Glutamatergic neuron (in vitro differentiated cells): Measurements from ENCODE around the gene ATF6. TPM values are rescaled to one million over a fixed set of nuclear protein-coding genes. Genes with fewer than 3 reads are reported as not detected.
"Not testable (repeated sequence)": the region's sequence is repeated elsewhere in the genome, so short reads cannot be mapped to it uniquely, and the experiment has no call there.

Experiments
- DNase-seq: peaks from one replicate; pipeline ENCODE4 v3.0.0; 2022
- H3K27ac Mint-ChIP-seq: one replicate; pipeline ENCODE4 v1.8.0; 2020; ENCODE audit warnings: mild to moderate bottlenecking, mixed read lengths, inconsistent platforms; ENCODE audit not compliant: unreplicated experiment
- H3K27me3 Mint-ChIP-seq: one replicate; pipeline ENCODE4 v1.8.0; 2020; ENCODE audit warnings: mild to moderate bottlenecking, moderate library complexity, mixed read lengths, inconsistent platforms; ENCODE audit not compliant: unreplicated experiment
- H3K36me3 Mint-ChIP-seq: one replicate; pipeline ENCODE4 v1.8.0; 2020; ENCODE audit warnings: mild to moderate bottlenecking, mixed read lengths, inconsistent platforms; ENCODE audit not compliant: unreplicated experiment
- H3K4me1 Mint-ChIP-seq: one replicate; pipeline ENCODE4 v1.8.0; 2020; ENCODE audit warnings: mild to moderate bottlenecking, low read depth, mixed read lengths, inconsistent platforms; ENCODE audit not compliant: unreplicated experiment
- H3K4me3 Mint-ChIP-seq: one replicate; pipeline ENCODE4 v1.8.0; 2020; ENCODE audit warnings: mild to moderate bottlenecking, mixed read lengths, inconsistent platforms; ENCODE audit not compliant: unreplicated experiment
- H3K9me3 Mint-ChIP-seq: one replicate; pipeline ENCODE4 v1.8.0; 2020; ENCODE audit warnings: mild to moderate bottlenecking, moderate library complexity, mixed read lengths, inconsistent platforms; ENCODE audit not compliant: unreplicated experiment
- CTCF ChIP-seq: fragments of 200-600 bp; sonication (generic); IDR thresholded peaks from one replicate; pipeline ENCODE4 v1.5.0; 2021; ENCODE audit not compliant: partially characterized antibody, unreplicated experiment
- total RNA-seq: library from RNA; stranded (reverse); fragmentation: NEBNext Ultra II Directional; extraction: Animal tissue kit (Norgen Biotek cat#: 25700); gene quantifications from one replicate; pipeline ENCODE4 v1.2.1, GENCODE V29; 2021; ENCODE audit not compliant: unreplicated experiment

ATF6 gene
- total RNA-seq, 1 donor from 2014 or later, result 29.3 TPM

- Mint-ChIP-seq H3K4me1 (peaks cover 6% of the 10 kb centered on the region), H3K27me3 (no peaks in the 10 kb centered on the region), H3K27ac (no peak overlapping the region), H3K4me3 (no peak overlapping the region), H3K9me3 (no peaks in the 10 kb centered on the region), H3K36me3 (peaks cover 9% of the 10 kb centered on the region)
- no peak for TF ChIP-seq CTCF
- DNase-seq, result no peak
These were observed 39.5 kb downstream of the ATF6 start for GRCh38 chr1:161805399-161806197.

DNA sequence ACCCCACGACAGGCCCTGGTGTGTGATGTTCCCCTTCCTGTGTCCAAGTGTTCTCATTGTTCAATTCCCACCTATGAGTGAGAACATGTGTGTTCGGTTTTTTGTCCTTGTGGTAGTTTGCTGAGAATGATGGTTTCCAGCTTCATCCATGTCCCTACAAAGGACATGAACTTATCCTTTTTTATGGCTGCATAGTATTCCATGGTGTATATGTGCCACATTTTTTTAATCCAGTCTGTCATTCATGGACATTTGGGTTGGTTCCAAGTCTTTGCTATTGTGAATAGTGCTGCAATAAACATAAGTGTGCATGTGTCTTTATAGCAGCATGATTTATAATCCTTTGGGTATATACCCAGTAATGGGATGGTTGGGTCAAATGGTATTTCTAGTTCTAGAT, 43.1 kb downstream of the ATF6 start:
- not testable (repeated sequence) for H3K9me3 Mint-ChIP-seq, H3K27me3 Mint-ChIP-seq, H3K27ac Mint-ChIP-seq, DNase-seq, H3K4me3 Mint-ChIP-seq, H3K4me1 Mint-ChIP-seq
- peaks cover 23% of the 10 kb centered on the region for H3K36me3 Mint-ChIP-seq

- H3K4me1 Mint-ChIP-seq, H3K27ac Mint-ChIP-seq, H3K27me3 Mint-ChIP-seq, DNase-seq, H3K4me3 Mint-ChIP-seq, H3K9me3 Mint-ChIP-seq: not testable (repeated sequence)
- peaks cover 23% of the 10 kb centered on the region for H3K36me3 Mint-ChIP-seq
These were observed 43.5 kb downstream of the ATF6 start for GRCh38 chr1:161809656-161810055.

- Mint-ChIP-seq H3K4me3 (no peak overlapping the region), H3K27ac (no peak overlapping the region), H3K4me1 (peaks cover 2% of the 10 kb centered on the region), H3K9me3 (peaks cover 1% of the 10 kb centered on the region), H3K27me3 (no peaks in the 10 kb centered on the region), H3K36me3 (peaks cover 23% of the 10 kb centered on the region)
- no peak for TF ChIP-seq CTCF
- no peak for DNase-seq
These were observed 44.7 kb downstream of the ATF6 start for GRCh38 chr1:161810780-161811179.

DNA sequence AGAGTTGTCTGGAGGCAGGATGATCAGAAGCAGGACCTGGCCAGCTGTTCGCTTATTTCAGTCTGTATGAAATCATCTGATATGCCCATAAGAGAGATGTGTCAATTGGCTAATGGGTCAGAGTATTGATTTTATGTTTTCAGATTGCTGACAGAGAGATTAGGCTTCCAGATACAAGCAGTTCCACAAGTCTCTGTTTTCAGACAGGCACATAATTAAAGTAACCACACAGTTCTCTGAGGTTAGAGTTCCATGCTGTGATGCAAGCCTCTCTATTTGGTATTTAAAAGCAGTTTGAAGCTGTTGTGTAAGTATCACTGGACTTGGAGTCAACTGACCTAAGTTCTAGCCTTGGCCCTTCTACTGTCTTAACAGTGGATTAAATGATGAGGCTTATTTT, 50.1 kb downstream of the ATF6 start:
- peak overlapping the region; percentile 62 for H3K27ac Mint-ChIP-seq
- peaks cover 1% of the 10 kb centered on the region for H3K9me3 Mint-ChIP-seq
- H3K4me3 Mint-ChIP-seq, result peak overlapping the region; percentile 14
- peaks cover 10% of the 10 kb centered on the region for H3K36me3 Mint-ChIP-seq
- H3K4me1 Mint-ChIP-seq, result peaks cover 5% of the 10 kb centered on the region
- no peak for DNase-seq
- TF ChIP-seq CTCF, result no peak
- no peaks in the 10 kb centered on the region for H3K27me3 Mint-ChIP-seq

GRCh38 chr1:161817176-161817730, 51.1 kb downstream of the ATF6 start:
- H3K4me3 Mint-ChIP-seq, result no peak overlapping the region
- no peak for TF ChIP-seq CTCF

More at GRCh38 chr1:161817176-161817730, 51.1 kb downstream of the ATF6 start:
- DNase-seq, result peak; percentile 14
- H3K36me3 Mint-ChIP-seq, result no peaks in the 10 kb centered on the region
- peak overlapping the region; percentile 46 for H3K27ac Mint-ChIP-seq
- H3K4me1 Mint-ChIP-seq, result peaks cover 5% of the 10 kb centered on the region
- no peaks in the 10 kb centered on the region for H3K27me3 Mint-ChIP-seq
- no peaks in the 10 kb centered on the region for H3K9me3 Mint-ChIP-seq
